Right cardiac atrium (tissue), 5 donors: ENCODE results near the gene HESX1. TPM values are rescaled to one million over a fixed set of nuclear protein-coding genes. Genes with fewer than 3 reads are reported as not detected.

Source experiments
- ATAC-seq, 2 donors: fragments of 200-7000 bp; cut with Tn5 transposase; one replicate each; pipeline versions ENCODE4 v1.8.0 to v1.9.1; 2020; ENCODE audit warnings: moderate library complexity in 2 of 2, mild to moderate bottlenecking in 1 of 2
- DNase-seq, 3 donors: peaks; one replicate each; pipeline ENCODE4 v3.0.0-alpha.2; 2020
- H3K27ac ChIP-seq: one replicate; pipeline ENCODE4 v1.5.1; 2013; ENCODE audit warnings: mild to moderate bottlenecking, low read length, control low read depth, moderate library complexity
- H3K27me3 ChIP-seq: one replicate; pipeline ENCODE4 v1.6.1; 2013; ENCODE audit not compliant: control insufficient read depth, insufficient read depth
- H3K4me1 ChIP-seq: one replicate; pipeline ENCODE4 v1.6.1; 2013; ENCODE audit warnings: low read length; ENCODE audit not compliant: control insufficient read depth, insufficient read depth
- H3K4me3 ChIP-seq: one replicate; pipeline ENCODE4 v1.5.1; 2013; ENCODE audit warnings: low read length, control low read depth
- H3K9me3 ChIP-seq: one replicate; pipeline ENCODE4 v1.6.1; 2013; ENCODE audit warnings: low read length; ENCODE audit not compliant: control insufficient read depth
- WGBS: extraction: QIAGEN DNeasy Blood & Tissue Kit; methylation state at CpG from one replicate; pipeline ENCODE4 v1.1.7; 2013; 5-methylcytosine and 5-hydroxymethylcytosine counted together
- intact Hi-C, 4 donors: fragments of 100-400 bp; cut with DNase I; formaldehyde crosslinking; loops; one replicate each; pipeline versions ENCODE4 v1.11.0 to v1.14.0; 2022 to 2023
- polyA plus RNA-seq: library from polyadenylated mRNA; stranded (reverse); fragments of 200-250 nt; gene quantifications from one replicate; pipeline ENCODE4 v1.2.3, GENCODE V29; 2013
- total RNA-seq, 4 donors: library from RNA; stranded (reverse); fragmentation: NEBNext Ultra II Directional; extraction: Animal tissue kit (Norgen Biotek cat#: 25700); gene quantifications; one replicate each; pipeline ENCODE4 v1.2.1, GENCODE V29; 2021
- donor health status: healthy with polysubstance abuse.
- donor health status: DM: no; HTN: yes; CAD: no.
- donor health status: DM: no; HTN: no; CAD: no.
- donor health status: DM: no; HTN: yes; CAD: no; lungs with severe emphysema.
- donor health status: DM: yes; HTN: yes; CAD: no.

Gene HESX1
- total and polyA plus RNA-seq, 5 donors = 0.34 to 0.63 (median 0.38) TPM; not detected in 2

DNA sequence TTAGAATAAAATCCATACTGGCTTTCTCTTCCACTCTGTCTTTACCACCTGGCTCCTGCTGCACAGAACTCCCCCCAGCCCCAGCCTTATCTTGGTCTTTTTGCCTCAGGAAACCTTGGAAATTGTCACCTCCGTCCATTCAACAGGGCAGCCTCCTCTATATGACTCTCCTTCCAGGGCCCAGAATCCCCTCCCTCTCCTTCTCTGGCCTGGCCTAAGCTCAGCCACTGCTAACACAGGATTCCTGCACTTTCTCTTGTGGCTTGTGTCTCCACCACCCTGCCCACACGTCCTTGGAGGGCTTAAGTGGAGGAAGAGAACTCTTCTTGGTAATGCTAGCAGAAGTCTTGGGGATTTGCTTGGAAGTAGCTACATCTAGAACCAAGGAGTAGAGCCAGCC lies 33.1 kb downstream of the HESX1 start:
- DNase-seq (no peak), ATAC-seq (no peak)
- H3K4me1 ChIP-seq = peaks cover 7% of the 10 kb centered on the region
- intact Hi-C loops = no loop called here
- no peaks in the 10 kb centered on the region for H3K9me3 ChIP-seq
- no peaks in the 10 kb centered on the region for H3K27me3 ChIP-seq
- no peak overlapping the region for H3K27ac ChIP-seq
- WGBS = 68% methylated on average over 2 of the region's 2 CpGs
- no peak overlapping the region for H3K4me3 ChIP-seq

DNA sequence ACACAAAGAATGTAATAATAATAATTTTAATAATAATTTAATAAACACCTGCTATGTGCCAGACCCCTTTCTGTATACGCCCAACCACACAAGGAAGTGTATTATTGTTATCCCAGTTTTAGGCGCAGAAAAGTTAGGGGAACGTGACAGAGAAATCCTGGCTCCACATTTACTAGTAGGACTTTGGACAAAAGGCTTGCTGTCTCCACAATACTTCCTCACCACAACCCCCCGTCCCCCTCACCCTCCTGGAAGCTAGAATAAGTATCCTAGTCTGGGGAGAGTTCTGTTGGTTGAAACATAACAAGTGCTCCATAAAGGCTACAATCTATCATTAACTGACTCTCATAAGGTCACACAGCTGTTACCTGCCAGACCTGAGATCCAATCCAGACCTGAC lies 34.1 kb downstream of the HESX1 start:
- peaks cover 7% of the 10 kb centered on the region for H3K4me1 ChIP-seq
- WGBS = 30% methylated on average over 4 of the region's 4 CpGs
- no peak for ATAC-seq
- H3K27me3 ChIP-seq = no peaks in the 10 kb centered on the region
- H3K4me3 ChIP-seq = peak overlapping the region; percentile 83
- H3K9me3 ChIP-seq = no peaks in the 10 kb centered on the region
- DNase-seq = no peak
- no peak overlapping the region for H3K27ac ChIP-seq
- intact Hi-C loops = no loop called here

DNA sequence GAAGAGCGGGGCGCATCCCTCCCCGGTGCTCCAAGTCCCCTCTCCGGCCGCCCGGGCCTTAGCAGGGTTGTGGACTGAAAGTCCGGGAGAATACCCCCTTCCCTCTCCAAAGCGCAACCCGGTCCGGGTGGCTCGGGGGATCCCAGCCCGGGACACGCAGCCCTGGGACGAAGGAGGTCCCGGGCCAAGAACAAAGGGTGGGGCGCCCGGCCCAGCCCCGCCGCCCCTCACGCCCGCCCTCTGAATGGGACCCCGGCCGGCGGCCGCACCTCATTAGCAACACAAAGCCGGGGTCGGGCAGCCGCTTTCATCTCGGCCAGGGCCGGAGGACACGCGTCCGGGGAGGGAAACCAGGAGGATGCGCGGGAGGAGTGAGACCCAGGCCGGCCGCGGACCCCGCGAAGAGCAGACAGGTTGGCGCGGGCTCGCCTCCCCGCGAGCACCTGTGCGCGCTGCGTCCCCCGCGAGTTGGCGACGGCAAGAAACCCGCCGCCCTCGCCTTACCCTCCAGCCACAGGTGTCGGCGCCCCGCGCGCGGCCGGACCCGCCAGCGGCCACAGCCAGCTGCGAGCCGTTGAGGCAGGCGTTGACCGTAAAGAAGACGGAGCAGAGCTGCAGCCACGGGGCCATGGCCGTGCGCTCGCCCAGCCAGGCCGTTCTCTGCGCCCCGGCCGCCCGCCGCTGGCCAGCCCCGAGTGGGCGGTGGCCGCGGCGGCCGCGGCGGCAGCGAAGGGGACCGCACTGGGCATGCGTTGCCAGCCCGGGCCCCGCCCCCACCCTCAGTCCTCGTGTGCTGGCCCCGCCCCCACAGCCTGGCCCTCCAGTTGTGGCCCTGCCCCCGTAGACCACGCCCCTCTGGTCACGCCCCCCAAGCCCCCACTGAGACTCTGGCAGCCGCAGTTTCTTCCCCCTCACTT lies 34.9 kb downstream of the HESX1 start, which contains the start of gene IL17RD:
IL17RD (minus strand) TSS at position 697 of the 917 bp plus-strand sequence; CDS start at position 630, 67 bp downstream.
- H3K27me3 ChIP-seq = no peaks in the 10 kb centered on the region
- H3K4me1 ChIP-seq = peaks cover 7% of the 10 kb centered on the region
- H3K4me3 ChIP-seq = peak within 1 kb of the TSS; percentile 83
- WGBS = under 1% methylated on average over 98 of the region's 98 CpGs
- peak; percentile 85 to 94 (median 93) for DNase-seq
- intact Hi-C loops = no loop called here
- peak; percentile 92 to 94 for ATAC-seq
- H3K27ac ChIP-seq = no peak within 1 kb of the TSS
- no peaks in the 10 kb centered on the region for H3K9me3 ChIP-seq

DNA sequence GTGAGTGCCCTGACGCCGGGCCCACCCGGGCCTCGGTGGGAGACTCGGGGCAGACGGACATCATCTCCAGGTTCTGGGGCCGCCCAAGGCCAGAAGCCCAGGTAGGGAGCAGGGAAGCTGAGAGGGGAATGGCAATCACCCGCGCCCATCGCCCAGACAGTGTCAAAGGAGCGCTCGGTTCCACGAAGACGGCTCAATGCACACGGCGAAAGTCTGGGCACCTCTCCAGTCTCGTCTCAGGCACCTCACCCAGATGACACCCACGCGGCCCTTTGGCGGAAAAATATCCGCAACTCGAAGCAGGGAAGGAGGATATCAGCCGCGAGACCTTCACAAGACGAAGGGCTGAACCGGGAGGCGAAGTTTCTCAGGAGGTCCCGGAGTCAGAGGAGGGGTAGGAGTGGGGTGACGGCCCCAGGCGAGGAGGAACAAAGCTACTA lies 35.5 kb downstream of the HESX1 start:
- Histone ChIP-seq H3K27me3 (no peaks in the 10 kb centered on the region), H3K4me3 (peak overlapping the region; percentile 83), H3K27ac (no peak overlapping the region), H3K4me1 (peaks cover 8% of the 10 kb centered on the region), H3K9me3 (no peaks in the 10 kb centered on the region)
- intact Hi-C loops = no loop called here
- ATAC-seq = peak; percentile 36 to 45
- peak; percentile 62 to 80 (median 74) for DNase-seq
- WGBS = 6% methylated on average over 30 of the region's 30 CpGs

DNA sequence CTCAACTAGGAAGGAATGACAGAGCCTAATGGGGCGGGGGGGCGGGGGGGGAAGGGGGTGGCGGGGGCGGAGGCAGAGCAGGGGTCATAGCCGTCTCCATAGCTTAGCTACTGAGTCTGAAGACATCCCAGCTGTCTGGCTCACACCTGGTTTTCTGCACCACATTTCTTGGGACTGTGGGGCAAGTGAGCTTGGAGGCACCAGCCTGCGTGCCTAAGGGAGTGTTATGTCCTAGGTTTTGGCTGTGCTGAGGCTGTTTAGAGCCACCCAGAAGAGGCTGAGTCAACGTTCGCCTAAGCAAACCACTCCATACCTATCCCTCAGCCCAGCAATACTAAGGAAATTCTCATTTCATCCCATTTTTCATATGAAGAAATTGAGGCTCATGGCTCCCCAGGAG lies 36.0 kb downstream of the HESX1 start:
- H3K27ac ChIP-seq = no peak overlapping the region
- no peak for DNase-seq
- H3K4me1 ChIP-seq = peaks cover 8% of the 10 kb centered on the region
- H3K4me3 ChIP-seq = no peak overlapping the region
- H3K27me3 ChIP-seq = no peaks in the 10 kb centered on the region
- 60% methylated on average over 8 of the region's 8 CpGs for WGBS
- H3K9me3 ChIP-seq = no peaks in the 10 kb centered on the region
- intact Hi-C loops = no loop called here
- no peak for ATAC-seq

DNA sequence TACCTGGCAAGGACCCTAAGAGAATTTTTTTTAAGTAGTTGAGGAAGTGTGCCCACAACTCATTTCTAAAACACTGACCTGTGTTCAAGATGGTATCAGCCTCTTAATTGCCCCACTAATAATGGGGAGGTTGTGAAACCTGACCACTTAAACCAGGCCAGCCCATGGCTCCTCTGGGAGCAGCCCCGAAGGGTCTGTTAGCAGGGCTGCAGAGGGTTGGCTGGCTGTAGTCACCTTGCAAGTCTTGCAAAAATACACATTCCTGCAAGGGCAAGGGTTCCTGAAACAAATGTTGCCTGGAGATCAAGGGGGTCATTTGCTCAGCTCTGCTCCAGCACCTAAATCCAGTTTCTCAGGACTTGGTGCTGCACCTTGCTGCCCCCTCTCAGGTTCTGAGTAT lies 37.9 kb downstream of the HESX1 start:
- Histone ChIP-seq H3K4me3 (no peak overlapping the region), H3K9me3 (no peaks in the 10 kb centered on the region), H3K27ac (no peak overlapping the region), H3K4me1 (peaks cover 8% of the 10 kb centered on the region), H3K27me3 (no peaks in the 10 kb centered on the region)
- DNase-seq (no peak), ATAC-seq (no peak)
- WGBS = 78% methylated on average over 1 of the region's 1 CpG
- intact Hi-C loops = no loop called here

DNA sequence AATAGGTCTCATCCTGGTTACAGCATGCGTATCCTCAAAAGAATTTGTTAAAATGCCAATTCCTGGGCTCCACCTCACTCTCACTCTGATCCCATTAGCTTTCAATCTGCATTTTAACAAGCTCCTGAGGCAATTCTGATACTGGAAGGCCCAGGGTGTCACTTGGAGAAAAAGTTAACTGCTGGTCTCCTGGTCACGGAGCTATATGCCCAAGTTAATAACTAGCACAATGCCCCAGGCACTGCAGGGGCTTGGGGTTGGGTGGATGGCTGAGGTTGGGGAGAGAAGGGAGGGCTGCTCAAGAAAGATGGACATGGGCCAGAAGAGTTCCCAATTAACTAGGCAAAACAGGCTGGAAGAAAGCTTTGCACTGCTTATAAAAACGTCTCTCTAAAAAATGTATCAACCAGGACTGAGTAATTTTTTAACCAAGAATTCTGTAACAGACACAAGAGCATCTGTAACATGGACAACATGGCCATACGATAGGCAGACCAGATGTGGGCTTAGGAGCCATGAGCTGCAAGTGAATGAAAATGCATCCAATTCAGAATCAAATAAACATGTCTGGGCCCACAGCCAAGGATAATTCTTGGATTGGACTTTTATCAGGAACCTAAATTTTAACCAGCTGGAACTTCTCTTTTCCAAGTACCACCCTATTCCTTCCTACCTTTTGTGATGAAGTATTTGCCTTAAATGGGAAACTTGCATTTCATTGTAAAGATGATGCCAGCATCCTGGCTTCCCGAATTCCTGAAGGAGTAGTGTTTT lies 38.8 kb downstream of the HESX1 start:
- no peak overlapping the region for H3K27ac ChIP-seq
- 31% methylated on average over 5 of the region's 5 CpGs for WGBS

DNA sequence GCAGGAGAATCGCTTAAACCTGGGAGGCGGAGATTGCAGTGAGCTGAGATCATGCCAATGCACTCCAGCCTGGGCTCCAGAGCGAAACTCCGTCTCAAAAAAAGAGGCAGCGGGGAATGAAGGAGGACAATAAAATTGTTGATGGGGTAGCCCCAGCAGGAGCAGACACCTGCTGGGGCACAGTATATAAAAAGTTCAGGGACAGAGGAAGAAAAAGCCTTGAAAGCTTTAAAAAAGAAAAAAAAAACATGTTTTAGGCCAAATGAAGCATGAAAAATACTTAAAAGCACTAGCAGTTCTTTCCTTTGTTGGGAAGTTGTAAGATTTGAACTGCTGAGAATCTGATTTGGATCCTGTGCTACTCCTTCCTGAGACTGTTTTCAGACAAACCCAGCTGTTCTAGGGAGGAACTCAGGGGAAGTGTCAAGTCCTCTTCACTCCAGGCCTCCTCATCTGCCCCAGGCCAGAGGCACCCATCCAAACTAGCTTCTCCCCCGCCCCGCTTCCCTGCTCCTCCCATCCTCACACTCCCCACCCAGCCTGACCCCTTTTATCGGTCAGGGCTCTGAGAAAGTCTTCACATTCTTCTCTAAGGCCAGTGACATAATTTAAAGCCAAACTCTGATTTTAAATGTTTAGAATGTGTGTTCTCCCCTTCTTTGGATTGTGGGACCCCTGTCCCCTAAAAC lies 39.6 kb downstream of the HESX1 start:
- intact Hi-C loops = no loop called here
- peak; percentile 61 to 81 for ATAC-seq
- Histone ChIP-seq H3K4me1 (peaks cover 8% of the 10 kb centered on the region), H3K9me3 (no peaks in the 10 kb centered on the region), H3K27me3 (no peaks in the 10 kb centered on the region), H3K4me3 (no peak overlapping the region), H3K27ac (no peak overlapping the region)
- DNase-seq = peak; percentile 51 to 79 (median 77)
- WGBS = 70% methylated on average over 8 of the region's 8 CpGs

More for the DNA sequence above, 38.8 kb downstream of the HESX1 start:
- no peak overlapping the region for H3K4me3 ChIP-seq
- intact Hi-C loops = no loop called here
- H3K9me3 ChIP-seq = no peaks in the 10 kb centered on the region
- DNase-seq = peak in 1 of 3 donors; percentile 41
- H3K27me3 ChIP-seq = no peaks in the 10 kb centered on the region
- peak in 1 of 2 donors; percentile 3 for ATAC-seq
- peaks cover 8% of the 10 kb centered on the region for H3K4me1 ChIP-seq

DNA sequence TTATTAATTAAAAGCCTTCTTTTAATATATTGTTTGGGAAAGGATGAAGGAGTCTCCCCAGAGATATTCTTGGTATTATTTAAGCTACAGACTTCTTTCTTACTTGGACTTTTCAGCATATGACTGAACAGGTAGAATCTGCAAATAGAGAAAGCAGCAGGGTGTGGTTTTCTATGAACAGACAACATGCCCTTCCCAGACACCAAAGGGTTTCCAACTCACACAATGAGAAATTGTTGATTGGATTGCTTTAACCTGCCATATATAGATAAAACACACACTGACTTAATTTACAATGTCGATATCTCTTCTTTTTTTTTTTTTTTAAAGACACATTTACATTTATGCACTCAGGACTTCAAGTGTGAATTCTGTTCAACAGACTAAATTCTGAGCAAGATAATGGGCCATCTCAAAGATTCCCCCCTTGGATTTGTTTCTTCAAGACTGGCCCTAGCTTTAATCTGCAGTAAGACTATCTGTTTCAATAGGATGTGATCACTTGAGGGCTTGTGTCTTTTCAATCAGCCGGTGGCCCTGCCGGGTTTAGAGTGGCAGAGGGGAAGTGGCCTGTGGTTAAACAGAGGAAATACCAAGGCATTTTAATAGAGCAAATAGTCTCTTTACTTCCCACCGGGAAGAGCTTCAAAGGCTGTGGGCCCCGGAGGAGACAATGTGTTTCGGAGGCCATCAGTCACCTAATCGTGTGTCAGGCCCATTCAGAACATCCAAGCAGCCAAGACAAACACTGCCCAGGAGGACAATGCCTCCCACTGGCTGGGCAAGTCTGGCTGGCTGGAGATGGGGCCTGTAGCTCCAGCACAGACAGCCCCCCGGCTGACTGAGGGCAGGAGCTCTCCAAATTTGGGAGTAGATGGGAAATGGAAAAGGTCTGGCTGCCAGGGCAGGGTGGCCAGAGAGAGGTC lies 40.7 kb downstream of the HESX1 start:
- no peaks in the 10 kb centered on the region for H3K27me3 ChIP-seq
- H3K4me1 ChIP-seq = peaks cover 6% of the 10 kb centered on the region
- no peak overlapping the region for H3K27ac ChIP-seq
- no peaks in the 10 kb centered on the region for H3K9me3 ChIP-seq
- H3K4me3 ChIP-seq = no peak overlapping the region
- 52% methylated on average over 8 of the region's 8 CpGs for WGBS
- ATAC-seq (peak in 1 of 2 donors; percentile 30), DNase-seq (no peak)
- intact Hi-C loops = no loop called here

DNA sequence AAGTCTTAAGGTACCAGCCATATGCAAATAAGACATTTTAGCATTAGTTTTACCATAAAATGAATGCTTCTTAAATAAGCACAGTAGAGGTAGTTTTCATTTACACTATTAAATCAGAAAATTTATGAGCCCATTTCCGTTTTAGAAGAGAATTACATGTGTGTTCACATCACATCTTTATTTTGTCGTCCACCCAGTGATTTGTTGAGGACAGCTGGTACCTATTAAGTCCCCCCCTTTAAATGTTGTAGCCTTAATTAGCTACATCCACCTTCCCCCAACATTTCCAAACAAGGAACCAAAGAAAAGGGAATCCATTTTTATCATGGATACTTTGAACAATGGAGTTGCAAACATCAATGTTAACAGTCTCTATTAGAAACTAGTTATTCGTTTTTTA lies 41.5 kb downstream of the HESX1 start:
- peaks cover 5% of the 10 kb centered on the region for H3K4me1 ChIP-seq
- H3K9me3 ChIP-seq = no peaks in the 10 kb centered on the region
- H3K27ac ChIP-seq = no peak overlapping the region
- WGBS = 82% methylated on average over 3 of the region's 3 CpGs
- DNase-seq (no peak), ATAC-seq (no peak)
- intact Hi-C loops = no loop called here
- H3K4me3 ChIP-seq = no peak overlapping the region
- H3K27me3 ChIP-seq = no peaks in the 10 kb centered on the region
